ENCODE measurements around the gene CFAP91. TPM values are rescaled to one million over a fixed set of nuclear protein-coding genes. Genes with fewer than 3 reads are reported as not detected.

CFAP91 gene
- total RNA-seq, 1 donor from 2014 or later, result 19.9 TPM

DNA sequence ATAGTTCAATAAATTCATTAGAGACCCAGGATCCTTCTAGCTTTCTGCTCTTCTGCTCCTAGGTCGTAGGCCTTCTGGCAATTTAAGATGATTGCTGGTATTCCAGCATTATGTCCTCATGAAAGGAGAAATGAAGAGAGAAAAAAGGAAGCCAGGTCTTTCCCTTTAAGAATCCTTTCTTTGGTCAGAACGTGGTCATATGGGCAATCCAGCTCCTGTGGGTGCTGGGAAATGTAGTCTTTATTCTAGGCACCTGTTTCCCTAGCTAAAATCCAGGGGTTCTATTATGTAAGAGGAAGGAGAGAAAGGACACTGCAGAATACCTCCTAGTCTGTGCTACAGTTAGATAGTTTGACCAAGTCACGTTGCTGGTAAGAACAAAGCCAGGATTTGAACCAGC, 43.6 kb downstream of the CFAP91 start:
- H3K27me3 ChIP-seq, result no peaks in the 10 kb centered on the region
- peaks cover 2% of the 10 kb centered on the region for H3K27me3 Mint-ChIP-seq (ENCODE audit: insufficient read depth, low read depth)
- H3K4me1 ChIP-seq, result no peaks in the 10 kb centered on the region
- H3K36me3 ChIP-seq, result no peaks in the 10 kb centered on the region
- TF ChIP-seq EZH2phosphoT487 (IDR thresholded peaks at IDR 0.05), result no peak
- no peak for TF ChIP-seq EZH2 (IDR thresholded peaks at IDR 0.05)
- TF ChIP-seq, protein P1, sequence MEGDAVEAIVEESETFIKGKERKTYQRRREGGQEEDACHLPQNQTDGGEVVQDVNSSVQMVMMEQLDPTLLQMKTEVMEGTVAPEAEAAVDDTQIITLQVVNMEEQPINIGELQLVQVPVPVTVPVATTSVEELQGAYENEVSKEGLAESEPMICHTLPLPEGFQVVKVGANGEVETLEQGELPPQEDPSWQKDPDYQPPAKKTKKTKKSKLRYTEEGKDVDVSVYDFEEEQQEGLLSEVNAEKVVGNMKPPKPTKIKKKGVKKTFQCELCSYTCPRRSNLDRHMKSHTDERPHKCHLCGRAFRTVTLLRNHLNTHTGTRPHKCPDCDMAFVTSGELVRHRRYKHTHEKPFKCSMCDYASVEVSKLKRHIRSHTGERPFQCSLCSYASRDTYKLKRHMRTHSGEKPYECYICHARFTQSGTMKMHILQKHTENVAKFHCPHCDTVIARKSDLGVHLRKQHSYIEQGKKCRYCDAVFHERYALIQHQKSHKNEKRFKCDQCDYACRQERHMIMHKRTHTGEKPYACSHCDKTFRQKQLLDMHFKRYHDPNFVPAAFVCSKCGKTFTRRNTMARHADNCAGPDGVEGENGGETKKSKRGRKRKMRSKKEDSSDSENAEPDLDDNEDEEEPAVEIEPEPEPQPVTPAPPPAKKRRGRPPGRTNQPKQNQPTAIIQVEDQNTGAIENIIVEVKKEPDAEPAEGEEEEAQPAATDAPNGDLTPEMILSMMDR (IDR thresholded peaks at IDR 0.05), result no peak
- H3K4me3 Mint-ChIP-seq, result no peak overlapping the region
- no peak overlapping the region for H3K27ac ChIP-seq
- H3F3A ChIP-seq (ENCODE audit: low read depth), result no peaks in the 10 kb centered on the region
- H3K4me2 ChIP-seq, result no peak overlapping the region
- no peak overlapping the region for H3K27ac Mint-ChIP-seq
- H3K4me3 ChIP-seq, result no peak overlapping the region
- no peaks in the 10 kb centered on the region for H3K4me1 Mint-ChIP-seq
- no peak for DNase-seq (ENCODE audit: low spot score)
- no peaks in the 10 kb centered on the region for H3K9me3 ChIP-seq (ENCODE audit: low read depth)
- H4K20me1 ChIP-seq (ENCODE audit: low read depth), result no peaks in the 10 kb centered on the region
- H2AFZ ChIP-seq (replicated peaks), result no peak overlapping the region
- H3K36me3 Mint-ChIP-seq, result peaks cover 24% of the 10 kb centered on the region
- no peaks in the 10 kb centered on the region for H3K79me2 ChIP-seq (ENCODE audit: low read depth)
- H3K9me3 Mint-ChIP-seq, result no peaks in the 10 kb centered on the region
- H3K9ac ChIP-seq, result no peak overlapping the region

DNA sequence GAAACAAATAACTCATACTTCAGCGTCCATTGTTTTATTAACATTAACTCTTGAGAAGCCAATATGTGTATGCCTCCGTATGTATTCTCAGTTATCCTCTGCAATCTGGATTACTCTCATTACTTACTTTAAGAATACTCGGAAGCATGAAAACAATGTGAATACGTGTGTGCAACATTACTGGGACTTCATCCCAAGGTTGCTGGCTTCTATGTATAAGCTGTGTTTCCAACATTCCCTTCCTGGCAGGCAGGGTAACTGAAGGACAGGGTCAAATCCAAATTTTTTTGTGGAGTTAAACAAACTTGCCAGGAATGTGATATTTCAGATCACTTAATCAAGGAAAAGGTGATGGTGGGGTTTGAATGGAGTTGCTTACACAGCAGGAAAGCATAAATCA, 44.5 kb downstream of the CFAP91 start:
- no peaks in the 10 kb centered on the region for H3K4me1 ChIP-seq
- peaks cover 26% of the 10 kb centered on the region for H3K36me3 Mint-ChIP-seq
- no peak for DNase-seq (ENCODE audit: low spot score)

DNA sequence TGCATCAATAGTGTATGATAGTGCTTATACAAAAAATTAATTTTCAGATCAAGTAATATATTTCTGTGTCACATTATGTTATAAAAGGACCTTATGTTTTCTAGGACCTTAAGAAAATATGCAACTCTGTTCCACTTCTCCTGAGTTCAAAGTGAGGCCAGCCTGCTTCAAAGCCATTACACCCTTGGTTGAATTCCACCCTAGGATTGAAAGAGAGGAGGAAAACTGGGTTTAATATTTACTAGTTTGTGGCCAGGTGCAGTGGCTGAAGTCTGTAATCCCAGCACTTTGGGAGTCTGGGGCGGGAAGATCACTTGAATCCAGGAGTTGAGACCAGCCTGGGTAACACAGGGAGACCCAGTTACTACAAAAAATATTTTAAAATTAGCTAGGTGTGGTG, 46.2 kb downstream of the CFAP91 start:
- Histone ChIP-seq H3K9ac (no peak overlapping the region), H4K20me1 (ENCODE audit: low read depth) (no peaks in the 10 kb centered on the region), H3K36me3 (no peaks in the 10 kb centered on the region), H3K4me2 (no peak overlapping the region), H3K27me3 (no peaks in the 10 kb centered on the region), H3K79me2 (ENCODE audit: low read depth) (no peaks in the 10 kb centered on the region), H3K4me3 (no peak overlapping the region), H3K9me3 (ENCODE audit: low read depth) (no peaks in the 10 kb centered on the region), H3K27ac (no peak overlapping the region), H3K4me1 (no peaks in the 10 kb centered on the region), H2AFZ (replicated peaks) (no peak overlapping the region), H3F3A (ENCODE audit: low read depth) (no peaks in the 10 kb centered on the region)
- H3K4me1 Mint-ChIP-seq, result no peaks in the 10 kb centered on the region
- peaks cover 2% of the 10 kb centered on the region for H3K27me3 Mint-ChIP-seq (ENCODE audit: insufficient read depth, low read depth)
- no peak overlapping the region for H3K4me3 Mint-ChIP-seq
- DNase-seq (ENCODE audit: low spot score), result no peak
- H3K9me3 Mint-ChIP-seq, result peaks cover 2% of the 10 kb centered on the region
- no peak overlapping the region for H3K27ac Mint-ChIP-seq
- H3K36me3 Mint-ChIP-seq, result peaks cover 34% of the 10 kb centered on the region
- TF ChIP-seq EZH2phosphoT487 (IDR thresholded peaks at IDR 0.05), result no peak
- no peak for TF ChIP-seq EZH2 (IDR thresholded peaks at IDR 0.05)
- TF ChIP-seq, protein P1 (IDR thresholded peaks at IDR 0.05), result no peak

More for the DNA sequence above, 44.5 kb downstream of the CFAP91 start:
- H3K4me1 Mint-ChIP-seq, result no peaks in the 10 kb centered on the region
- peaks cover 2% of the 10 kb centered on the region for H3K27me3 Mint-ChIP-seq (ENCODE audit: insufficient read depth, low read depth)
- H3K4me2 ChIP-seq, result no peak overlapping the region
- H3K79me2 ChIP-seq (ENCODE audit: low read depth), result no peaks in the 10 kb centered on the region
- no peaks in the 10 kb centered on the region for H3F3A ChIP-seq (ENCODE audit: low read depth)
- H3K36me3 ChIP-seq, result no peaks in the 10 kb centered on the region
- H3K4me3 Mint-ChIP-seq, result no peak overlapping the region
- TF ChIP-seq EZH2 (IDR thresholded peaks at IDR 0.05), result no peak
- TF ChIP-seq EZH2phosphoT487 (IDR thresholded peaks at IDR 0.05), result no peak
- TF ChIP-seq, protein P1 (IDR thresholded peaks at IDR 0.05), result no peak
- H3K27ac ChIP-seq, result no peak overlapping the region
- no peak overlapping the region for H2AFZ ChIP-seq (replicated peaks)
- H3K9me3 Mint-ChIP-seq, result no peaks in the 10 kb centered on the region
- H3K9ac ChIP-seq, result no peak overlapping the region
- H3K4me3 ChIP-seq, result no peak overlapping the region
- no peaks in the 10 kb centered on the region for H3K9me3 ChIP-seq (ENCODE audit: low read depth)
- no peaks in the 10 kb centered on the region for H3K27me3 ChIP-seq
- H4K20me1 ChIP-seq (ENCODE audit: low read depth), result no peaks in the 10 kb centered on the region
- no peak overlapping the region for H3K27ac Mint-ChIP-seq

Measured in neural progenitor cell (in vitro differentiated cells).